ENCODE results near the gene ATE1.
"Not testable (repeated sequence)": the region's sequence is repeated elsewhere in the genome, so short reads cannot be mapped to it uniquely, and the experiment has no call there.

Gene ATE1

DNA sequence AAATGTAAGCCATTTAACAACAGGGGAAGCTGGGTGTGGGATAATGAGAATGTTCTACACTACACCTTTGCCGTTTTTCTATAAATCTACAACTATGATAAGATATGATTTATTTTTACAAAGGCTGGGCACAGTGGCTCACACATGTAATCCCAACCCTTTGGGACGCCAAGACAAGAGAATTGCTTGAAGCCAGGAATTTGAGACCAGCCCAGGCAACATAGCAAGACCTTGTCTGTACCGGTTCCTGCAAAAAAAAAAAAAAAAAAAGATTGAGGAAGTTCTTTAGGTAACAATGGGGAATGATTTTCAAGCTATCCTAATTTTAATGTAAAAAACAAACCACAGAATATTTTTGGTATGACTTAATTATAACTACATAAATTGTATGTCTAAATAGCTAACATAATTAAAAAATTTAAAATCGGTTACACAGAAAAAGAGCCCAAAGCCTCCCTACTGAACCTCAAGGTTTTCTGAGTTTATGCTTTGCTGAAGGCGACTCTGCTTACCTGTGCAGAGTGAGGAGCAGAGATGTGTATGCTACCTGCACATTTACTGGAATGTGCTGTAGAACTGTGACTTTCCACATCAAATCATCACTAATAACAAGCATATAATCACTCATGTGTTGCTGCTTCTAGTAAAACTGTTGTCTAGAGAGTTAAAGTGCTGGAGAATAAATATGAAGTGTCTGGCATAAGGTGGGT, 163.4 kb downstream of the ATE1 start:
- Histone ChIP-seq H3K27ac (ENCODE audit: insufficient read depth, low read length, poor library complexity, severe bottlenecking) (no peak overlapping the region), H3K4me1 (ENCODE audit: control insufficient read depth, insufficient read depth, low read length, poor library complexity, severe bottlenecking) (no peaks in the 10 kb centered on the region), H3K27me3 (replicated peaks; ENCODE audit: control insufficient read depth, insufficient read depth, low read length, poor library complexity, severe bottlenecking) (no peaks in the 10 kb centered on the region), H3K4me3 (ENCODE audit: insufficient read depth, low read depth, low read length, poor library complexity, severe bottlenecking) (no peak overlapping the region), H3K36me3 (ENCODE audit: control insufficient read depth, insufficient read depth, low read length) (peaks cover 5% of the 10 kb centered on the region), H3K9me3 (ENCODE audit: control insufficient read depth, low read length) (peaks cover 5% of the 10 kb centered on the region)
- no peak for DNase-seq

DNA sequence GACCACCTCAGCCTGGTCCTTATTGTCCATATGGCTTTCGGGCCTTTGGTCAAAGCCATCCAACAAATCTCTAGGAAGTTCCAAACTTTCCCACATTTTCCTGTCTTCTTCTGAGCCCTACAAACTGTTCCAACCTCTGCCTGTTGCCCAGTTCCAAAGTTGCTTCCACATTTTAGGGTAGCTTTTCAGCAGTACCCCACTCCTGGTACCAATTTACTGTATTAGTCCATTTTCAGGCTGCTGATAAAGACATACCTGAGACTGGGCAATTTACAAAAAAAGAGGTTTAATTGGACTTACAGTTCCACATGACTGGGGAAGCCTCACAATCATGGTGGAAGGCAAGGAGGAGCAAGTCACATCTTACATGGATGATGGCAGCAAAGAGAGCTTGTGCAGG, 170.6 kb downstream of the ATE1 start:
- not testable (repeated sequence) for H3K4me3 ChIP-seq (ENCODE audit: insufficient read depth, low read depth, low read length, poor library complexity, severe bottlenecking); H3K36me3 ChIP-seq (ENCODE audit: control insufficient read depth, insufficient read depth, low read length); DNase-seq; H3K4me1 ChIP-seq (ENCODE audit: control insufficient read depth, insufficient read depth, low read length, poor library complexity, severe bottlenecking); H3K27me3 ChIP-seq (replicated peaks; ENCODE audit: control insufficient read depth, insufficient read depth, low read length, poor library complexity, severe bottlenecking); H3K9me3 ChIP-seq (ENCODE audit: control insufficient read depth, low read length); H3K27ac ChIP-seq (ENCODE audit: insufficient read depth, low read length, poor library complexity, severe bottlenecking)

DNA sequence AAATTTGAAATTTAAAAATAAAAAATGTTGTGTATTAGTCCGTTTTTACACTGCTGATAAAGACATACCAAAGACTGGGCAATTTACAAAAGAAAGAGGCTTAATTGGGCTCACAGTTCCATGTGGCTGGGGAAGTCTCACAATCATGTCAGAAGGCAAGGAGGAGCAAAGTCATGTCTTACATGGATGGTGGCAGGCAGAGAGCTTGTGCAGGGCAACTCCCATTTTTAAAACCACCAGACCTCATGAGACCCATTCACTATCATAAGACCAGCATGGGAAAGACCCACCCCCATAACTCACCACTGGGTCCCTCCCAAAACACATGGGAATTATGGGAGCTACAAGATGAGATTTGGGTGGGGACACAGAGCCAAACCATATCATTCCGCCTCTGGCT, 172.3 kb downstream of the ATE1 start:
- H3K27me3 ChIP-seq (replicated peaks; ENCODE audit: control insufficient read depth, insufficient read depth, low read length, poor library complexity, severe bottlenecking); DNase-seq; H3K27ac ChIP-seq (ENCODE audit: insufficient read depth, low read length, poor library complexity, severe bottlenecking); H3K36me3 ChIP-seq (ENCODE audit: control insufficient read depth, insufficient read depth, low read length); H3K4me3 ChIP-seq (ENCODE audit: insufficient read depth, low read depth, low read length, poor library complexity, severe bottlenecking); H3K4me1 ChIP-seq (ENCODE audit: control insufficient read depth, insufficient read depth, low read length, poor library complexity, severe bottlenecking); H3K9me3 ChIP-seq (ENCODE audit: control insufficient read depth, low read length): not testable (repeated sequence)

DNA sequence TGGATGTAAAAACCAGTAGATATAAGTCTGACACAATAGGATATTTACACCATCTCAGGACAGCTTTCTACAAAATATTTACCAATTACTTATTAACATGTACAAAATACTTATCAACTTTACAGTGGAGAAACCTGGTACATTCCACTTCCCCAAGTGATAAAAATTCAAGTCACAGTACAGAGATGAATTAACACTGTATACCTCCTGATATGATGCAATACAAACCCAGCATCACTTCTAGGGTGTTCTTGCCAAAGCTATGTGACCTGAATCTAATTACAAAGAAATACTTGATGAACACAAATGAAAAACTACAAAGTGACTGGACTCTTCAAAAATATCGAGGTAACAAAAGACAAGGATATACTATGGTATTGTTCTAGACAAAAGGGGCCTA, 173.2 kb downstream of the ATE1 start:
- no peaks in the 10 kb centered on the region for H3K27me3 ChIP-seq (replicated peaks; ENCODE audit: control insufficient read depth, insufficient read depth, low read length, poor library complexity, severe bottlenecking)
- H3K9me3 ChIP-seq (ENCODE audit: control insufficient read depth, low read length): no peaks in the 10 kb centered on the region
- no peak for DNase-seq
- no peak overlapping the region for H3K27ac ChIP-seq (ENCODE audit: insufficient read depth, low read length, poor library complexity, severe bottlenecking)
- H3K4me3 ChIP-seq (ENCODE audit: insufficient read depth, low read depth, low read length, poor library complexity, severe bottlenecking): no peak overlapping the region
- no peaks in the 10 kb centered on the region for H3K36me3 ChIP-seq (ENCODE audit: control insufficient read depth, insufficient read depth, low read length)
- no peaks in the 10 kb centered on the region for H3K4me1 ChIP-seq (ENCODE audit: control insufficient read depth, insufficient read depth, low read length, poor library complexity, severe bottlenecking)

DNA sequence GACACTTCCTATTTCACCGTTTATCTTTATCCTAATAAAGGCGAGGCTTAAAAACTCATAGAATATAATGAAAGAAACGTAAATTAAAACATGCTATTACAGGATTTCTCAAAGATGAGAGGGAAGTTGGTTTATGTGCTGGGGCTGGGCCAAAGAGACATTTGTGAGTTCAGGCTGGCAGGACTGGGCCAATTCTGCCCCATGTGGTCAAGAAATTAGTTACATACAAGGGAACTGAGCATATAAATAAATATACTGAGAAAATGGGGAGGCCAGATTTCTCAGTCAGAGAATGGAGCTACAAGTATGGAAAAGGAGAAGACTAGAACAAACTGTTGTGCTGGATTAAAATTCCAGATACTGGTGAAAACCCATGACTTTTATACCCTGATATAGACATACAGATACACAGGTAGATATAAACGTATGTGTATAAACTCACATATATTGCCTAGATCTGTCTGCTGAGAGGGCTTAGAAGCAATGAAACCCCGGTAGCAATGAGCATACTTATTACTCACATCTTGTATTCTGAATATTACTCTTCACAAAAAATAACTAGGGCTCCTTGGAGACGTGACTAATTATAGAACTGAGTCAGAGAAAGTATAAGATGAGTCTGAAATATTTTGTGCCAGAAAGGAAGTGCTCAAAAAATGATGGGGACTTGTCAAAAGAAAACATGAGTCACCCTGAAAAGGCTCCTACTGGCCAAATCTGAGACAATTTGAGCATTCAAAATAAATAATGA, 173.9 kb downstream of the ATE1 start:
- H3K9me3 ChIP-seq (ENCODE audit: control insufficient read depth, low read length): no peaks in the 10 kb centered on the region
- no peaks in the 10 kb centered on the region for H3K27me3 ChIP-seq (replicated peaks; ENCODE audit: control insufficient read depth, insufficient read depth, low read length, poor library complexity, severe bottlenecking)
- DNase-seq: no peak
- H3K27ac ChIP-seq (ENCODE audit: insufficient read depth, low read length, poor library complexity, severe bottlenecking): no peak overlapping the region
- H3K4me1 ChIP-seq (ENCODE audit: control insufficient read depth, insufficient read depth, low read length, poor library complexity, severe bottlenecking): no peaks in the 10 kb centered on the region
- H3K4me3 ChIP-seq (ENCODE audit: insufficient read depth, low read depth, low read length, poor library complexity, severe bottlenecking): no peak overlapping the region
- no peaks in the 10 kb centered on the region for H3K36me3 ChIP-seq (ENCODE audit: control insufficient read depth, insufficient read depth, low read length)

DNA sequence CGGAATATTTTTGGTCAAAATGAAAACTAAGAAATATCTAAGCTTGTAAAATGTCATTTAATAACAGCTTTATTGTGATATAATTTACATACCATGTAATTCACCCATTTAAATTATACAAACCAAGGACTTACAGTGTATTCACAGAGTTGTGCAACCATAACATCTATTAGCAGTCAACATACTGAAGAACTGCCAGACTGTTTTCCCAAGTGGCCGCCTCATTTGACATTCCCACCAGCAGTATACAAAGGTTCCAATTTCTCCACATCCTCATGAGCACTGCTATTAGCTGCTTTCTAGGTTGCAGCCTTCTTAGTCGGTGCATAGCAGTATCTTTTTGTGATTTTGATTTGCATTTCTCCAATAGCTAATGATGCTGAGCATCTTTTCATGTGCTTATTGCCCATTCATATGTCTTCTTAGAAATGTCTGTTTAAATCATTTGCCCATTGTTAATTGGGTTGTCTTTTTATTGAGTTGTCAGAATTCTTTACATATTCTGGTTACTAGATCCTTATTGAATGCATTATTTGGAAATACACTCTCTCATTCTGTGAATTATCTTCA, 176.6 kb downstream of the ATE1 start:
- no peaks in the 10 kb centered on the region for H3K27me3 ChIP-seq (replicated peaks; ENCODE audit: control insufficient read depth, insufficient read depth, low read length, poor library complexity, severe bottlenecking)
- no peak overlapping the region for H3K27ac ChIP-seq (ENCODE audit: insufficient read depth, low read length, poor library complexity, severe bottlenecking)
- no peak overlapping the region for H3K4me3 ChIP-seq (ENCODE audit: insufficient read depth, low read depth, low read length, poor library complexity, severe bottlenecking)
- no peaks in the 10 kb centered on the region for H3K4me1 ChIP-seq (ENCODE audit: control insufficient read depth, insufficient read depth, low read length, poor library complexity, severe bottlenecking)
- H3K9me3 ChIP-seq (ENCODE audit: control insufficient read depth, low read length): no peaks in the 10 kb centered on the region
- no peaks in the 10 kb centered on the region for H3K36me3 ChIP-seq (ENCODE audit: control insufficient read depth, insufficient read depth, low read length)
- no peak for DNase-seq

DNA sequence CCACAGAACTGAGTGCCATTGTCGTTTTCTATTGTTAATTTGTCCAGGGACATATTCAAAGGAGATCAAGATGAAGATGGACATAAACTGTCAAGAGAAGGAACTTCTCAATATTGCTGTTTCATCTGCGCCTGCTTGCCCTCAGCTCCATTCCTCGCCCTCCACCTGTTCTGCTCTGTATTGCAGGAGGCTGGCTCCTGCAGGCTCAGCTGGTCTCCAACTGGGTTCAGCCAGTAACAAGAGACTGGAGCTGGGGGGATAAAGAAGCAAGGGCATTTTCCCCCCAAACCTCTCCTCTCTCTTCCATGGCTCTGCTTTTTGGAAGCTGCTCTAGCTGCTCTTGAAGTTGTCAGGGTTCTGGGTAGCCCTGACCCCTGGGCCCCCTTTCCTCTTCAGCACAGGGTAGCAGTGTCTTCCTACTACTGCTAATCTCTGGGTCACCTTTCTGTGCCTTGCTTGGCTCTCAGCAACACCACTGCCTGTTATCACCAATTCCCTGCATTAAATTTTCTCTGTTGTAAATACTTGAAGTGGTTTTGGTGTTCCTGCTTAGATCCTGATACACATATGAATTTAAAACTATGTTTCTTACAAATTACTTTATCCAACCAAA, 180.6 kb downstream of the ATE1 start:
- no peaks in the 10 kb centered on the region for H3K9me3 ChIP-seq (ENCODE audit: control insufficient read depth, low read length)
- DNase-seq: no peak
- H3K36me3 ChIP-seq (ENCODE audit: control insufficient read depth, insufficient read depth, low read length): peaks cover 4% of the 10 kb centered on the region
- H3K4me3 ChIP-seq (ENCODE audit: insufficient read depth, low read depth, low read length, poor library complexity, severe bottlenecking): no peak overlapping the region
- no peak overlapping the region for H3K27ac ChIP-seq (ENCODE audit: insufficient read depth, low read length, poor library complexity, severe bottlenecking)
- H3K4me1 ChIP-seq (ENCODE audit: control insufficient read depth, insufficient read depth, low read length, poor library complexity, severe bottlenecking): no peaks in the 10 kb centered on the region
- no peaks in the 10 kb centered on the region for H3K27me3 ChIP-seq (replicated peaks; ENCODE audit: control insufficient read depth, insufficient read depth, low read length, poor library complexity, severe bottlenecking)

DNA sequence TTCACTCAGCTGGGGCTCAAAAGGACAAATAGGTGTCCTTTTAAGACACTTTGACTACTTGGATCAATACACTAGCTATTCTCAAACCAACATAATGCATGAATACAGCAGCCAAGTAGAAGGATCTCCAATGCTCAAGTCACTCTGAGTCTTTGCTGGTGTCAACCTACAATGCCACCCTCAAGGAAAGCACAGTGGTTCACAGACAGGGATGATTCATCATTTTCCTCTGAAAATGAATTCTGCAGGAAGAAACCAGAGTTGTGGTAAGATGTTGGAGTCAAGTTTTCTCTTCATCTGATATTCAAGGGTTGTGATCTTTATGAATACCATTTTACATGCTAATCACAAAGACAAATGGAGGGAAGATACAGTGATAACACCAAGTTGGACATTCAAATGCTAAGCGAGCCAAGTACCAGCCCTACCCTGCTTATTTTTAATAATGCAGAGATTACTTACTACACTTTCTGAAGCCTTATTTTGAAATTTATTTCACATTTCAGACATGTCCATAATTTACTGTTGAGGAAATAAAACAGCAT, 186.5 kb downstream of the ATE1 start:
- Histone ChIP-seq H3K27me3 (replicated peaks; ENCODE audit: control insufficient read depth, insufficient read depth, low read length, poor library complexity, severe bottlenecking) (no peaks in the 10 kb centered on the region), H3K4me1 (ENCODE audit: control insufficient read depth, insufficient read depth, low read length, poor library complexity, severe bottlenecking) (no peaks in the 10 kb centered on the region), H3K4me3 (ENCODE audit: insufficient read depth, low read depth, low read length, poor library complexity, severe bottlenecking) (no peak overlapping the region), H3K36me3 (ENCODE audit: control insufficient read depth, insufficient read depth, low read length) (peaks cover 7% of the 10 kb centered on the region), H3K27ac (ENCODE audit: insufficient read depth, low read length, poor library complexity, severe bottlenecking) (no peak overlapping the region), H3K9me3 (ENCODE audit: control insufficient read depth, low read length) (no peaks in the 10 kb centered on the region)
- DNase-seq: no peak

DNA sequence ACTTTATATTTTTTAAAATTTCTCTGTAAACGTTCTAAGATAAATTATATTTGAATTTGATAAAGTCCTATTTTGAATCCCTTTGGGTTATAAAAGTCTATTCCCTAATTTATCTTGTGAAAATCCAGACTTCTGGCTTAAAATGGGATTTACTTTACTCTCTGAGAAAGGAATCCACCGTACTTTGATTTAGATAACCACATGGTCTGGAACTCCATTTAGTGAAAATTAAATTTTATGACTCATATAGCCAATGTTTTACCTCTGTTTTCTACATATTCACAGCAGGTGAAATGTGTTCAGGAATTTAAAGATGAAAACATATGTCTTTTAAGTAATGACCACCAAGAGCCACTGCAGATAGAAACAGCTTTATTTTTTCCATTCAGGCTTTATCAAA, 187.8 kb downstream of the ATE1 start:
- no peak overlapping the region for H3K27ac ChIP-seq (ENCODE audit: insufficient read depth, low read length, poor library complexity, severe bottlenecking)
- H3K4me3 ChIP-seq (ENCODE audit: insufficient read depth, low read depth, low read length, poor library complexity, severe bottlenecking): no peak overlapping the region
- no peaks in the 10 kb centered on the region for H3K27me3 ChIP-seq (replicated peaks; ENCODE audit: control insufficient read depth, insufficient read depth, low read length, poor library complexity, severe bottlenecking)
- H3K36me3 ChIP-seq (ENCODE audit: control insufficient read depth, insufficient read depth, low read length): peaks cover 7% of the 10 kb centered on the region
- no peaks in the 10 kb centered on the region for H3K4me1 ChIP-seq (ENCODE audit: control insufficient read depth, insufficient read depth, low read length, poor library complexity, severe bottlenecking)
- no peak for DNase-seq
- H3K9me3 ChIP-seq (ENCODE audit: control insufficient read depth, low read length): no peaks in the 10 kb centered on the region

DNA sequence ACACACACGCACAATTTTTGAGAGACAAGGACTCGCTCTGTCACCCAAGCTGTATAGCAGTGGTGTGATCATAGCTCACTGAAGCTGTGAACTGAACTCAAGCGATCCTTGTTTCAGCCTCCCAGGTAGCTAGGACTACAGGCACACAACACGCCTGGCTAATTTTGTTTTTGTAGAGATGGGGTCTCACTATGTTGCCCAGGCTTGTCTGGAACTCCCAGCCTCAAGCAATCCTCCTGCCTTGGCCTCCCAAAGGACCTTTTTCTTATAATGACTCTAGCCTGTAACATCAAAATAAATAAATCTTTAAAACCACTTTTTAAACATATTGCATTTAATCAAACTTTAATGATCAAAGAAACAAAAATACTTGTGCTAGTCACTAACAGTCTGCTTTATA, 188.7 kb downstream of the ATE1 start:
- H3K4me1 ChIP-seq (ENCODE audit: control insufficient read depth, insufficient read depth, low read length, poor library complexity, severe bottlenecking): no peaks in the 10 kb centered on the region
- no peak overlapping the region for H3K4me3 ChIP-seq (ENCODE audit: insufficient read depth, low read depth, low read length, poor library complexity, severe bottlenecking)
- no peak for DNase-seq
- peaks cover 3% of the 10 kb centered on the region for H3K27me3 ChIP-seq (replicated peaks; ENCODE audit: control insufficient read depth, insufficient read depth, low read length, poor library complexity, severe bottlenecking)
- H3K36me3 ChIP-seq (ENCODE audit: control insufficient read depth, insufficient read depth, low read length): peaks cover 7% of the 10 kb centered on the region
- no peaks in the 10 kb centered on the region for H3K9me3 ChIP-seq (ENCODE audit: control insufficient read depth, low read length)
- no peak overlapping the region for H3K27ac ChIP-seq (ENCODE audit: insufficient read depth, low read length, poor library complexity, severe bottlenecking)
